HEK293 (cell line): ENCODE data around the gene MOGAT3.
"Not testable (repeated sequence)": the region's sequence is repeated elsewhere in the genome, so short reads cannot be mapped to it uniquely, and the experiment has no call there.

ENCODE experiments used
- CTCF ChIA-PET: fragments of 350-600 bp; formaldehyde crosslinking; extraction: SDS; loops from one replicate; lab custom pipeline; 2021; ENCODE audit warnings: antibody characterized with exemption; lab: Yijun Ruan, JAX
- POLR2A ChIA-PET: fragments of 300-600 bp; formaldehyde crosslinking; extraction: SDS; loops from one replicate; lab custom pipeline; 2020; ENCODE audit warnings: antibody characterized with exemption, inconsistent platforms; lab: Yijun Ruan, JAX
- H3K27ac ChIP-seq: fragments of 200-500 bp; sonication (Bioruptor generic); 2 replicates; pipeline ENCODE4 v1.5.1; 2014; ENCODE audit warnings: low read depth, low read length, control low read depth, inconsistent platforms; ENCODE audit errors: extremely low read depth
- H3K36me3 ChIP-seq, 2 experiments: fragments of 200-500 bp in 1 of 2; sonication (Bioruptor generic) in 1 of 2; 1 replicate in 1 of 2; 2 replicates in 1 of 2; pipeline ENCODE4 v1.5.1; 2014 to 2017; ENCODE audit warnings: inconsistent platforms in 2 of 2, low read length in 2 of 2; ENCODE audit not compliant: control insufficient read depth in 2 of 2, insufficient read depth in 1 of 2
- H3K4me1 ChIP-seq: fragments of 200-500 bp; sonication (Bioruptor generic); 2 replicates; pipeline ENCODE4 v1.5.1; 2014; ENCODE audit warnings: mild to moderate bottlenecking, low read length, inconsistent platforms; ENCODE audit not compliant: control insufficient read depth, insufficient read depth
- H3K4me3 ChIP-seq: 2 replicates; pipeline ENCODE4 v1.5.1; 2011; ENCODE audit warnings: low read depth, mild to moderate bottlenecking, control low read depth, low read length, moderate library complexity
- H3K9me3 ChIP-seq: fragments of 200-500 bp; sonication (Bioruptor generic); 2 replicates; pipeline ENCODE4 v1.5.1; 2014; ENCODE audit warnings: low read depth, low read length, inconsistent platforms; ENCODE audit not compliant: control insufficient read depth, insufficient read depth
- BCL11B ChIP-seq: fragments of 450-650 bp; formaldehyde crosslinking; IDR thresholded peaks from 2 replicates; pipeline ENCODE4 v1.5.1; 2016; ENCODE audit warnings: low read depth, missing biosample characterization, missing genetic modification characterization
- HOXA7 ChIP-seq: sonication (generic); formaldehyde crosslinking; IDR thresholded peaks from 2 replicates; pipeline ENCODE4 v1.8.1; 2022; ENCODE audit warnings: missing genetic modification reagents, borderline replicate concordance
- PRDM1 ChIP-seq: fragments of 450-650 bp; formaldehyde crosslinking; IDR thresholded peaks from 2 replicates; pipeline ENCODE4; 2016; ENCODE audit warnings: missing biosample characterization, missing genetic modification characterization
- TCF7L2 ChIP-seq: IDR thresholded peaks from 2 replicates; pipeline ENCODE4 v1.6.1; 2011; ENCODE audit warnings: low read depth, mild to moderate bottlenecking, inconsistent platforms, low read length, moderate library complexity, borderline replicate concordance
- TSHZ1 ChIP-seq: fragments of 450-650 bp; formaldehyde crosslinking; IDR thresholded peaks from 2 replicates; pipeline ENCODE4 v1.5.1; 2016; ENCODE audit warnings: missing biosample characterization, missing genetic modification characterization, borderline replicate concordance
- WT1 ChIP-seq: fragments of 450-650 bp; formaldehyde crosslinking; IDR thresholded peaks from 2 replicates; pipeline ENCODE4 v1.5.1; 2016; ENCODE audit warnings: missing biosample characterization, missing genetic modification characterization
- ZBTB17 ChIP-seq: fragments of 450-650 bp; formaldehyde crosslinking; IDR thresholded peaks from 2 replicates; pipeline ENCODE4 v1.5.1; 2016; ENCODE audit warnings: missing biosample characterization, missing genetic modification characterization
- ZBTB20 ChIP-seq: fragments of 450-650 bp; formaldehyde crosslinking; IDR thresholded peaks from 2 replicates; pipeline ENCODE4 v1.5.1; 2016; ENCODE audit warnings: missing biosample characterization, missing genetic modification characterization
- ZNF174 ChIP-seq: fragments of 450-650 bp; formaldehyde crosslinking; IDR thresholded peaks from 2 replicates; pipeline ENCODE4 v1.5.0; 2017; ENCODE audit warnings: missing biosample characterization, mild to moderate bottlenecking, missing genetic modification characterization
- ZNF37A ChIP-seq: fragments of 450-650 bp; IDR thresholded peaks from 2 replicates; pipeline ENCODE4 v1.5.1; 2018; ENCODE audit warnings: missing biosample characterization, missing genetic modification characterization
- ZNF777 ChIP-seq: fragments of 450-650 bp; formaldehyde crosslinking; IDR thresholded peaks from 2 replicates; pipeline ENCODE4 v1.5.1; 2017; ENCODE audit warnings: missing biosample characterization, missing genetic modification characterization, borderline replicate concordance
- ZSCAN23 ChIP-seq: fragments of 450-650 bp; formaldehyde crosslinking; IDR thresholded peaks from 2 replicates; pipeline ENCODE4 v1.5.1; 2016; ENCODE audit warnings: missing biosample characterization, missing genetic modification characterization

Gene MOGAT3

GRCh38 chr7:101201695-101202602 is 1.1 kb upstream of the MOGAT3 start (continued):
- TF ChIP-seq HOXA7 (CRISPR knock-in tag): no peak

GRCh38 chr7:101200504-101200861 is 353 bp downstream of the MOGAT3 start:
- TF ChIP-seq PRDM1 (tag by site-specific recombination) (peak; percentile 50; the same call in 1 of the 2 replicates), ZNF37A (no peak), ZNF174 (tag by site-specific recombination) (no peak), ZBTB17 (tag by site-specific recombination) (no peak)
- ChIA-PET POLR2A (no interaction called here), CTCF (interaction anchor here (0.6 to 1.2 kb wide), 6 partner anchors 10 to 109 kb away, joined by 3 to 4 read pairs (median 3); partner anchors contain the start of genes PLOD3 and ZNHIT1)
- Histone ChIP-seq H3K4me3 (no peak overlapping the region), H3K9me3 (no peaks in the 10 kb centered on the region), H3K36me3 (no peaks in the 10 kb centered on the region), H3K4me1 (no peaks in the 10 kb centered on the region), H3K27ac (no peak overlapping the region)

DNA sequence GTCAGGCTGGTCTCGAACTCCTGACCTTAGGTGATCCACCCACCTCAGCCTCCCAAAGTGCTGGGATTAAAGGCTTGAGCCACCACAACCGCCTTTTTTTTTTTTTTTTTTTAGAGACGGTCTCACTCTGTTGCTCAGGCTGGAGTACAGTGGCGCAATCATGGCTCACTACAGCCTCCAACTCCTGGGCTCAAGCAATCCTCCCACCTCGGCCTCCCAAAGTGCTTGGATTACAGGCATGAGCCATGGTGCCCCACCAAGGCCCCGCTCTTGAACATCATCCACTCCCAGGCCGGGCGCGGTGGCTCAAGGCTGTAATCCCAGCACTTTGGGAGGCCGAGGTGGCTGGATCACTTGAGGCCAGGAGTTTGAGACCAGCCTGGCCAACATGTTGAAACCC is 1.3 kb downstream of the MOGAT3 start:
- H3K36me3 ChIP-seq, H3K4me1 ChIP-seq, H3K27ac ChIP-seq, H3K9me3 ChIP-seq, POLR2A ChIA-PET, H3K4me3 ChIP-seq: not testable (repeated sequence)
- CTCF ChIA-PET: interaction anchor here (0.5 to 1.1 kb wide), 6 partner anchors 10 to 798 kb away, joined by 3 to 4 read pairs (median 3); partner anchors contain the start of genes PLOD3 and ZNHIT1

DNA sequence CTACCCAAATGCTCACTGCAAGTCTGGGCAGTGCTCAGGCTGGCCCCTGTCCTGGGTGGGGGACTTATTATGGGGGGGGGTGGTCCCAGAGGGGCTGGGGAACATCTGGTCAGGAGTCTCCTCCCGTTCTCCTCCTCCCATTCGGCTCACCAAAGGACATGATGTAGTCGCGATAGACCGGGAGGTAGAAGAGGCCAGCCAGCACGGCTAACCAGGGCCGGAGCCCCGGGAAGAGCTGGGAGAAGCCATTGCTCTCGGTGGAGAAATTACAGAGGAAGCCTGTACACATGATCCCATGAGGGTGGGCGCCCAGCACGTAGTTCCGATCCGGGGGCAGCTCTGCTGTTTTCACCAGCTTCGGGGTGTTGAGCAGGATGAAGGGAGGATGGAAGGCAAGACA is 2.4 kb downstream of the MOGAT3 start:
- no peak for TF ChIP-seq ZSCAN23
- TF ChIP-seq TCF7L2: no peak
- TF ChIP-seq, all 188 proteins: peak for 0
- ChIA-PET CTCF (interaction anchor here (0.7 kb wide), 1 partner anchor 441 kb away, joined by 3 read pairs; no protein-coding TSS in a partner anchor), POLR2A (no interaction called here)
- Histone ChIP-seq H3K4me3 (no peak overlapping the region), H3K4me1 (no peaks in the 10 kb centered on the region), H3K9me3 (no peaks in the 10 kb centered on the region), H3K36me3 (no peaks in the 10 kb centered on the region), H3K27ac (no peak overlapping the region)

GRCh38 chr7:101197991-101198390 is 2.8 kb downstream of the MOGAT3 start:
- ChIA-PET POLR2A (no interaction called here), CTCF (interaction anchor here (0.7 kb wide), 1 partner anchor 441 kb away, joined by 3 read pairs; no protein-coding TSS in a partner anchor)
- Histone ChIP-seq H3K4me3 (no peak overlapping the region), H3K9me3 (no peaks in the 10 kb centered on the region), H3K27ac (no peak overlapping the region), H3K4me1 (no peaks in the 10 kb centered on the region), H3K36me3 (no peaks in the 10 kb centered on the region)
- no peak for TF ChIP-seq BCL11B (tag by site-specific recombination)
- no peak for TF ChIP-seq ZNF777
- no peak for TF ChIP-seq ZBTB20
- TF ChIP-seq HOXA7 (CRISPR knock-in tag): no peak
- TF ChIP-seq TSHZ1 (tag by site-specific recombination): no peak
- no peak for TF ChIP-seq WT1 (tag by site-specific recombination)
